HuH-7 (cell line): ENCODE results near the gene SMIM34.
"Not testable (repeated sequence)": the region's sequence is repeated elsewhere in the genome, so short reads cannot be mapped to it uniquely, and the experiment has no call there.

Experiments
- DNase-seq: peaks from one replicate; pipeline ENCODE4 v3.0.0; 2011; ENCODE audit warnings: low spot score

The SMIM34 gene, protein sequence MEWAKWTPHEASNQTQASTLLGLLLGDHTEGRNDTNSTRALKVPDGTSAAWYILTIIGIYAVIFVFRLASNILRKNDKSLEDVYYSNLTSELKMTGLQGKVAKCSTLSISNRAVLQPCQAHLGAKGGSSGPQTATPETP

DNA sequence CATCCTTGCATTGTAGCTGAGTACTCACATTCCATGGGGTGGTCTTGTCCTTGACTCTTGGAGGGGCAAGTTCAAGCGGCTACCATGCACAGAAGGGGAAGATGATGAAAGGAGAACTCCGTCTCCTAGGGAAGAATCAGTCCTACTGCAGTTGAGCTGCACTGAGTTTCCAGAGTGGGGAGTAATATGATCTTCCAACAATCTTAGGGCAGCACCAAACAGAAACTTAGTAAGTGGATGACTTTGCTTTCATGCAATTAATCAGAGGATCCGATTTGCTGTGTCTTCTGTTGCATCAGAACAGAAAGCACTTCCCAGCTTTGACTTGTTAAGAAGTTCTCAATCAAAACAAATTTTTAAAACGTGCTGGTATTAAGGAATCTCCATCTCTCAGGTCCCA lies at the start of gene SMIM34:
Gene SMIM34 (minus strand): TSS at position 147 of the 400 bp plus-strand sequence. CDS start 112 bp downstream, at position 35.
- not testable (repeated sequence) for DNase-seq

DNA sequence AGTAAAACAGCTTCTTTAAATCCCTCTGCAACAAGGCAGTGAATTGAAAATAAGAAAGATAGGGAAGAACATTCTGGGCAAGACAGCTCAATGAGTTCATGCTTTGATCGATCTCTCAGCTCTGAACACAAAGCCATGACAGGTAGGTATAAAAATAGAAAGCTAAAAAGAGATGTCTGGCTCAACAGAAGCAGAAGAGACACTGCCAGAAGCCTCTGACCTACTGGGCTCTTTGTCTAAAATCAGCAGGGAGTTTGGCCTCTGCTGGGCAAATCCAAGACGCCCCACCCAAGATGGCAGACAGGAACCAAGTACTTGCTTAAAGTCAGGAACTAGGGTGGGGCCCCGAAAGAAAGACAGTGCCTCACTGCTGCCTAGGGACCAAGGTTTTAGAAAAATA lies 43.6 kb upstream of the SMIM34 start:
- not testable (repeated sequence) for DNase-seq

- DNase-seq: not testable (repeated sequence)
Observed at GRCh38 chr21:34459426-34459825, 35.7 kb upstream of the SMIM34 start.

- DNase-seq: not testable (repeated sequence)
Observed at GRCh38 chr21:34458266-34458665, 34.5 kb upstream of the SMIM34 start.

GRCh38 chr21:34456180-34456579 lies 32.4 kb upstream of the SMIM34 start:
- not testable (repeated sequence) for DNase-seq

- not testable (repeated sequence) for DNase-seq
Observed at GRCh38 chr21:34455628-34456027, 31.9 kb upstream of the SMIM34 start.

DNA sequence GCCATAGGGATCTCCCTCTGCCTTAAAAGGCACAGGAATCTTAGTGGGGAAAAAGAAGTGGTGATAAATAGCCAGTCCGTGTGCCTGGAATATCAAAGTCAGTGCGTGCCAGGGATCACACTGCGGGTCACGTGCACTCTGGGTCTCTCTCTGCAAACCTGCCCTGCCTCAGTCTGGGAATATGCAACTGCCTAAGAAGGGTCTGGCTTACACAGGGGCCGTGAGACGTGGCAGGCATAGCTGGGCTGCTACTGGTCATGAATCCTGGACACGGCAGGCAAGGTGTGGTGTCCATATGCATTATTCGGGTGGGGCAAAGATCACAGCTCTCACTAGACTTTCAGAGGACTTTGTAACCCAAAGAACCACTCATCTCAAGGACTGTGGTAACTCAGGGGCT lies 23.3 kb upstream of the SMIM34 start:
- not testable (repeated sequence) for DNase-seq

DNA sequence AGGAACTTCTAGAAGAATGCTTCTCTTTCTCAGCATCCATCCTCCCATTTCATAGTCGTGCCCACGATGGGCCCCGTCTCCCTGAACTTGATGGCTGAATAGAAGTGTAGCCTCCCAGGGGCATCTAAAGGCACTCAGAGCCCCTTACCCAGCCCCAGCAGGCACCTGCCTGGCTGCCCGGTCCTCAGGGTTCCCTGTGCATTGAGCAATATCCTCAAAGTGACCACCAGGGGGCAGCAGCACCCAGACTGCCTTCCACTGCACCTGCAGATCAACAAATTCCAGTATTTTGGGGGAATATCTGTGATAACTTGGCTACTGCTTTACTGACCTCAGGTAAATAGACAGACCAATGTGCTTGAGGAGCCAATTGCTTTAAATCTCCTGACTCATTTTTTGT lies 19.7 kb upstream of the SMIM34 start:
- DNase-seq: not testable (repeated sequence)

GRCh38 chr21:34429710-34430109 lies 6.0 kb upstream of the SMIM34 start:
- DNase-seq: not testable (repeated sequence)

DNA sequence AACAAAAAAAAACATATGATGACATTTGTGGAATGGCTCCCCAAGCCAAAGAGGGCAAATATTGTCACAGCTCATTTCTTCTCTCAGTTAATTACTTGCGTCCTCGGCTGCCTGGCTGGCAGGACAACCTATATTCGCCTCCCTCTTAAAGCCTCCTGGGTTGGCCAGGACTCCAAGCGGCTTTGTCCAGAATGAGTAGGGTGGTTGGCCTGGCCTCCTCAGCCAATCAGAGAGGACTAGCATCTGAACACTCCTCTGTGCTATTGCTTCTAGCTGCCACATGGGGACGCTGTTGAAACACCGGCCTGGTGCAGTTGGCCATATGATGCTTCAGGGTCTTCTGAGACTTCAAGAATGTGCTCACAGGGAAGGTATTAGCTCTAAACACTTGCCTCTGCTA lies 4.7 kb upstream of the SMIM34 start:
- DNase-seq: not testable (repeated sequence)

DNA sequence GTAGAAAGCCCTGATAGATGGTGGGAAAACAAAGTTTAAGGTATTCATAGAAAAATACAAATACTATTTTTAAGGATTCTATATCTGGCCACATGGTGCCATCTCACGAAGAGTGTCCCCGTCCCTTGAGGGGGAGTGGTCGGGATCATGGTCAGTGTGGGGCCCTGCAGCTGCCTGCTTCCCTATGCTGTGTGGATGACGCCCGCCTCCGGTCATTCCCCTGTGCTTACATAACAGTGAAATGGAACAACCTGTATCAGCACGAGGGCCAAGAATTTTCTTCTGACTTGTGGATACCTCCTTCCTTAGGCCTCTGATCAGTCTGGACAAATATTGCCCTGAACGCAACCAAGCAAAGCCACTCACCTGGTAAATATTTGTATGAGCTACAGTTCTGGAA lies 3.6 kb upstream of the SMIM34 start:
- DNase-seq: not testable (repeated sequence)

- not testable (repeated sequence) for DNase-seq
Observed at GRCh38 chr21:34417448-34418077, 6.2 kb downstream of the SMIM34 start.

- DNase-seq: not testable (repeated sequence)
Observed at GRCh38 chr21:34407294-34407693, 16.5 kb downstream of the SMIM34 start.

DNA sequence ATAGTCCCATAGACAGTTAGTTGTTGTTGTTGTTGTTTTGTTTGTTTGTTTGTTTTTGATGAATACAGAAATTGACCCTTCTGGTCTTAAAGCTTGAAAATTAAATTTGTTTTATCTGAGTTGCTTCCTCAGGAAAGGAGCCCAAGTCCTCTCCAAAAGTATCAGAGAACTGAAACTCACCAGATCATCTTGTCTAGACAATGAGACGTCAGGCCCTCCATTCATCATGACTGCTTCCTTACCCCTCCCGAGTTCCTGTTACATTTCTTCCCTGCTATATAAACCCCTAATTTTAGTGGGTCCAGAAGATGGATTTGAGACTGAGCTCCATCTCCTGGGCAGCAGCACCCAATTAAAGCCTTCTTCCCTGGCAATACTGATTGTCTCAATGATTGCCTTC lies 17.1 kb downstream of the SMIM34 start:
- not testable (repeated sequence) for DNase-seq

DNA sequence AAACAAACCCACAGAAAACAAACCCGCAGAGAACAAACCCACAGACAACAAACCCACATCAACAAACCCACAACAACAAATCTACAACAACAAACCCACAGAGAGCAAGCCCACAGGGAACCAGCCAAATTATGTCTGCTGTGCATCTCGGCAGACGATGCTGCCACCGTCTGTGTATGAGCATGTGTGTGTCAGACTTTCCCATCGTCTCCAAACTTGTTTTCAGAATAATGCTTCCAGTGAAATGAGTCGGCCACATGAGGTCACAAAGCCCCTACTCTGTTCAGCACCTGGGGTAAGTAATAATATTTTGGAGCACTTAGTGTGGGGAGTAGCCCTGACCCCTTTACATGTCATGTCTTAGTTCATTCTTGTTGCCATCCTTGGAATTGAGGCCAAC lies 17.6 kb downstream of the SMIM34 start:
- not testable (repeated sequence) for DNase-seq

DNA sequence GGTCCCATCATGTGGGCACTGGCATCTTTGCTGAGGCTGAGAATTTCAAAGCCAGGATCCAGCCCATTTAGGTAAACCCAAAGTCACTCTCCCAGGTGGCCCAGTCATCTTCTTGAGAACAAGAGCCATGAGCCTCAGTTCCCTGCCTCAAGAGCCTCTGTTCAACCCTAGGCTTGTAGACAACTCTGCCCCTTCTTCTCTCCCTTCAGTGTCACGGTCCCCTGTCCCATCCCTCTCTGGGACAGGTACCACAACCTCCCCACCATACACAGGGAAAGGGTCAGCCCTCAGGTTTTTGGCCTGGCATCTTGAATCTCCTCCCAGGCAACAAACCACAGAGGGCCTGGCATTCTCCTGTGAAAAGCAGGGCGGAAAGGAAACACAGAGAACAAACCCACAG lies 18.1 kb downstream of the SMIM34 start:
- DNase-seq: not testable (repeated sequence)

DNA sequence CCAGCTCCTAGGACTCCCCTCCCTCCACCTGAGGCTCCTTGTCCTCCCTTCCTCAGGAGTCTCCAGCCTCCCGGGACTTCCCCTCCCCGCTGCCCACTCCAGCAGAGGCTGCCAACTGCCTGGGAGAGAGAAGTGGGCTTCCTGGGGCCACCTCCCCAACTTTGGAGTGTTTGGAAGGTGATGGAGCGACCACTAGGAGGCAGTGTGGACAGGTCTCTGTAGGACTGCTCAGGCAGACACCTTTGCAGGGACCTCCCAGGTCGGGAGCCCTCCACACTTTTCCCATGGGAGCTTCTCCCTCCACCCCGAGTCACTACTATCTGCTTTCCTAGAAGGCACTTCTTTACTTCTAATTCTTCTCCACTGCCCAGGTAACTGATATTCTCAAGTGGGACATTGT lies 19.0 kb downstream of the SMIM34 start:
- not testable (repeated sequence) for DNase-seq

- not testable (repeated sequence) for DNase-seq
Observed at GRCh38 chr21:34400522-34400921, 23.2 kb downstream of the SMIM34 start.

GRCh38 chr21:34383724-34384415 lies 39.9 kb downstream of the SMIM34 start:
- DNase-seq: not testable (repeated sequence)

GRCh38 chr21:34383138-34383537 lies 40.6 kb downstream of the SMIM34 start:
- not testable (repeated sequence) for DNase-seq

DNA sequence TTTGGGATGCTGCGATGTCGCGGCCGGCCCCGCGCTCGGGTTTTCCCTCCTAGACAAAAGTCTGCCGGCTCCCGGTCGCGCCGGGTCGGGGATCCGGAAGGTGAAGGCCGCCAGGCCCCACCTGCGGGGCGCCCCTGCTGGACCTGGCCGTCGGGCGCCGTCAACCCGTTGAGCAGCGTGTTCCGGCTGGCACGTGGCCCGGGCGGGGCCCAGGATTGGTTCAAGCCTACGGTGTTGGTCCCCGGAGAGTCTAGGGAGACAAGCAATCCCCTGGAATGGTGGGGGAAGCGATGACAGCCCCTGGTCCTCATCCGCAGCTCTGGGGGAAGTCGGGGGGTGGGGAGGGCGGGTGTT lies 48.2 kb downstream of the SMIM34 start:
- DNase-seq: not testable (repeated sequence)

DNA sequence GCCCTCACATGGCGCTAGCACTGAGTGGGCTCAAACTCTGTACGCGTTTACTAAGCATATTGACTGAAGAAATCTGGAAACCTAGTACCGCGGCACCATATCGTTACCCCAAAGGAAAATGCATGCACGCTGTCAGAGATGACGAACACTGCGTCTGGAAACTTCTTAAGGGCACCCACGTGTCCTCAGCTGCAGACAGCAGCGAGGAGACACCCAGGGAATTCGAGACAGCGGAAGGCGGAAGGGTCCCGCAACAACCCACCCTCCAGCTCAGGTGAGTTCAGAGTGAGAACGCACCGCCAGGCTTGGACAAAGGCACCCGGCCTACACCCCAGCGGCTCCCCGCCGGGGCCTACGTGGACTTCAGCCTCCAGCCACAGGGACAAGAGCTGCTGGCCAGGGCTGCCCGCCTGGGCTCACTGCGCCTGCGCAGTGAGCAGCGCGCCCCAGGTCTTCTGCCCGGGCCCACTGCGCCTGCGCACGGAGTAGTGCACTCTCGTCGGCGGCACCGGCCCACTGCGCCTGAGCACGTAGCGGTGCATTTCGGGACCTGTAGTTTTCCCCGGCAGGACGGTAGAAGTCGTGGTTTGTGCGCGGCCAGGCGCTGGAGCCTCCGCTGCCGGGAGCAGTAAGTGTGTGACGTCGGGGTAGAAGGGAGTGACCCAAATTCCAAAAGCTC lies 48.7 kb downstream of the SMIM34 start, which contains the start of gene SMIM11:
Gene SMIM11 (plus strand): TSS at position 568 of the 679 bp plus-strand sequence. CDS start 3,998 bp downstream, outside the sequence.
- not testable (repeated sequence) for DNase-seq
